K562 (cell line): ENCODE measurements around the gene TPO. TPM values are rescaled to one million over a fixed set of nuclear protein-coding genes. Genes with fewer than 3 reads are reported as not detected.

ENCODE experiments used
- AFF4 ChIP-seq: sonication (generic); formaldehyde crosslinking; IDR thresholded peaks from 2 replicates; pipeline ENCODE4 v1.8.0; 2023; ENCODE audit warnings: mild to moderate bottlenecking, missing genetic modification reagents
- ETV5 ChIP-seq: sonication (generic); formaldehyde crosslinking; IDR thresholded peaks from 2 replicates; pipeline ENCODE4 v1.4.0; 2020; ENCODE audit warnings: low read depth, mild to moderate bottlenecking, missing genetic modification reagents
- POLR3G ChIP-seq: IDR thresholded peaks from 2 replicates; pipeline ENCODE4 v1.6.1; 2011; ENCODE audit not compliant: insufficient read length, insufficient replicate concordance; ENCODE audit errors: extremely low read depth
- SP2 ChIP-seq: IDR thresholded peaks from 2 replicates; pipeline ENCODE4 v1.6.1; 2011; ENCODE audit warnings: mild to moderate bottlenecking, low read depth, low read length, moderate library complexity; ENCODE audit not compliant: poor library complexity, severe bottlenecking; ENCODE audit errors: extremely low read depth
- ZMIZ1 ChIP-seq, 2 experiments: fragments of 150-350 bp in 1 of 2; IDR thresholded peaks; 2 replicates each; pipeline ENCODE4 v1.6.1; 2012 to 2016; ENCODE audit warnings: low read depth in 2 of 2, low read length in 2 of 2, mild to moderate bottlenecking in 1 of 2, moderate library complexity in 1 of 2
- polyA plus RNA-seq, 8 experiments: library from polyadenylated mRNA; depleted of rRNA in 4 of 8; stranded (reverse) in 5 of 8; unstranded in 3 of 8; fragments of >200 nt; fragmentation: Nextera tagmentation in 2 of 8; fragmentation: Illumina TruSeq in 1 of 8; extraction: Ambion mirVana in 2 of 8; extraction: Trizol in 1 of 8; gene quantifications; 2 replicates each; pipeline versions ENCODE4 v1.2.1 to v1.2.3, GENCODE V29; 2011 to 2014; ENCODE audit warnings: inconsistent platforms in 1 of 8, missing spikeins in 1 of 8
- total RNA-seq, 7 experiments: library from RNA; depleted of rRNA in 6 of 7; stranded (reverse); fragments of >200 nt in 6 of 7; fragmentation: Illumina TruSeq in 2 of 7; extraction: Trizol in 2 of 7; gene quantifications; 2 replicates each; pipeline versions ENCODE4 v1.2.1 to v1.2.3, GENCODE V29; 2011 to 2021; ENCODE audit warnings: low replicate concordance in 1 of 7

The TPO gene
- total and polyA plus RNA-seq, 9 of the 15 experiments (the other 6 are each of a cell fraction or from before 2014, with no cell fraction given): not detected

- no peak for TF ChIP-seq ZMIZ1 (IDR thresholded peaks at IDR 0.05; ENCODE audit: low read depth in 2 of 2, low read length in 2 of 2)
- TF ChIP-seq ETV5 (CRISPR knock-in tag): no peak
- TF ChIP-seq POLR3G: no peak
- TF ChIP-seq AFF4: no peak
- no peak for TF ChIP-seq SP2
Observed at GRCh38 chr2:1487758-1488157, 74.5 kb downstream of the TPO start (continued).
